Activated T-helper 1 cell treated with Interleukin-2 at 50 U/mL for 16 hours (primary cell): Measurements from ENCODE around the gene TECPR1.

Experiments used
- DNase-seq: peaks from one replicate; pipeline ENCODE4 v3.0.0-alpha.2; 2020; ENCODE audit warnings: low read depth

Gene TECPR1

DNA sequence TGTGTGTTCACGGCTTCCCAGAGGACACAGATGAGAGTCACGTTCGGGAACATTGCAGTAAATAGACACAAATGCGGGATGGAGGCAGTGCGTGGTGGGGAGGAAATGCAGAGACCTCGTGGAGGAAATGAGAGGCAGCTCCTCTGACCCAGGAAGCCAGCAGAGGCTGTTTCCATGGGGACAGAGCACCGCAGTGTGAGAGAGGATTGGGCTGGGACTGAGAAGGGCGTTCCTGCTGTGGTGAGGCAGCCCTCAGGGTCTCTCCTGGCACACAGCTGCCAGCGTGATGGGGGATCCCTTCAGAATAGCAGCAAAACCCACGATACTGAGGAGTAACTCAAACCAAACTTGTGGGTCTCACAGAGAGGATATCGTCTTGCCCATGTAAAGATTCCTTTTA is 62.5 kb downstream of the TECPR1 start:
- DNase-seq = no peak

DNA sequence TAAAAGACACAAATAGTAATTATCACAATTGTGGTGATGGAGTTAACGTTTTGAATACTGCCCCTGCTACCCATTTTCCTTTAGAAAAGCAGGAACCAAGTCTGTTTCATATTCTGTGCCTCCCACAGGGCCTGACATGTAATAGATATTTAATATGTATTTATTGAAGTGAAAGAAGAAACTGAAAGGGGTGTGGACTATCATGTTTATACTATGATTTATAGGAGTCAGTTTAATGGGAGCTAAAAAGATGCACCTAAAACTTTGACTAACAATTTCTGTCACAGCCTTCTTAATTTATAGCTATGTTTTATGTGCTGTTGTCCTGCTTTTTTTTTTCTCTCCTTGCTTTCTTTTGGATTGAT is 64.9 kb downstream of the TECPR1 start:
- DNase-seq = no peak

DNA sequence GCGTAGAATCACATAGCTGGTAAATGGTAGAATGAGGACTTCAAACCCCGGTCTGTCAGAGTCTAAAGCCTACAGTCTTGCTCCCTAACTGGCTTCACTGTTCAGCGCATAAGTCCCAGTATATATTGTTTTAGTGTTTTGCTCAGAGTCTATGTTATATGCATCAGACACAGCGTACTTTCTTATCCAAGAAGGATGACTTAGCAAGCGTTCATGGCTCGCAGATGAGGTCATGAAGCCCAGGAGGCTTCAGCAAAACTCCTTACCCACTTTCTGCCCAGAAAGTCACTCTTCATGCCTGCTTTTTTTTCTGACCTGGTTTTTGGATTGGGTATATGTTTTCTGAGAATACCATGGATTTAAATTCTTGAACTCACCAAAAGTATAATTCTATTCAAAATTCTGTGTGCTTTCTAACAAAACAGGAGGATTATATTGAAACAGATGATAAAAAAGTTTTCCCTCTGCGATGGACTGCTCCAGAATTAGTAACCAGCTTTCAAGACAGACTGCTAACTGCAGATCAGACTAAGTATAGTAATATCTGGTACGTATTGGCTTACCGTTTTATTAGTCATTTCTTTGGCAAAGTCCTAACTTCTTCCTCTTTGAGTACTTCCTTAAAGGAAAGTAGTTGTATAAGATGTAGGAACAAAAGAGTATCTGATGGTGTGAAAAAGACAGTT is 65.4 kb downstream of the TECPR1 start:
- no peak for DNase-seq

DNA sequence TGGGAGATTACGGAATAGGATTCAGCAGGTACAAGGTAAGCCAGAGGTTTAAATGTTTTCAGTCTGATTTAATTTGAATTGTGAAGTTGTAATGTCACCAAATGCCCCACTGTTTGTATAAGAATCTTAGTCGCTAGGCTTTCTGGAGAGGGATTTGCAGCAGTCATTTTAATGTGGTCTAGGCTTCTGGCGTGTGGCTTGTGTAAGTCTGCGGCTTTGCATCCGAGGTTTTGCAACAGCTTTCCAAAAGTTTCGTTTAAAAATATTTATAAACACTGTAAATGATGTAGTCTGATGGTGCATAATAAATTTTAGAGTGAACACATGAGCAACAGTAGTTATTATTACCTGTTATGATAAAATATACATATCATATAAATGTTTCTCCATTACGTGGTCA is 66.9 kb downstream of the TECPR1 start:
- no peak for DNase-seq

- no peak for DNase-seq
Observed at GRCh38 chr7:98180751-98181150, 71.3 kb downstream of the TECPR1 start.

DNA sequence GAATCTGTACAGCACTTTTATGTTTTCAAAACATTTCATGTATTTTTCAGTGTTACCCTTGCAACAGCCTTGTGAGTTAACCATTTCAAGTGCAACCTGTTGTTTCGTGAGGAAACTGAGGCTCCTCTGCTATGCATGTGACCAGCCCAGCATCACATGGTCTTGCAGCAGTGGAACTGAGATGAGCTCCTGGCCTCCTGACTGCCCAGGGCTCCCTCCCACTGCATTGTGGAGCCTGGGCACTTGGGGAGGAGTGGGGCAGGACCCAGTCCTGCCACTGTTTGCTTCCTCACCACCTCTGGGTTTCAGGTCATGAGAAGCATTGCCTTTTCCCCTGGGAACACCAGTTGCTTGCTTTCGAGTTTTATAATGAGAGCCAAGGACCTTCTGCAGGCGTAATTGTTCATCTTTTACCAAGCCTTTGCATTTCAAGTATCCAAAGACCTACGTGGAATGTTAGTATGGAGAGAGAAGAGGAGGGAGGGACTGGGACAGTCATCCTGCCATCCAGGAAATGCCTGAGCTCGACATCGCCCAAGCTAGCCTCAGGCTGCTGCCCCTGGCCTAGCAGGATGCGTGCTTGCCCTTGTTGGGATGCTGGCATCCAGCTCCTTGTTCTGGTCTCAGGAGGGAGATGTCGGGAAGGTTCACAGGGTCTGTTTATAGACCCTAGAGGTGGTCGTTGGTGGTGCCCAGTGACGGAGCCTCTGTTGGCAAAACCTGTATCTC is 73.1 kb downstream of the TECPR1 start:
- no peak for DNase-seq

DNA sequence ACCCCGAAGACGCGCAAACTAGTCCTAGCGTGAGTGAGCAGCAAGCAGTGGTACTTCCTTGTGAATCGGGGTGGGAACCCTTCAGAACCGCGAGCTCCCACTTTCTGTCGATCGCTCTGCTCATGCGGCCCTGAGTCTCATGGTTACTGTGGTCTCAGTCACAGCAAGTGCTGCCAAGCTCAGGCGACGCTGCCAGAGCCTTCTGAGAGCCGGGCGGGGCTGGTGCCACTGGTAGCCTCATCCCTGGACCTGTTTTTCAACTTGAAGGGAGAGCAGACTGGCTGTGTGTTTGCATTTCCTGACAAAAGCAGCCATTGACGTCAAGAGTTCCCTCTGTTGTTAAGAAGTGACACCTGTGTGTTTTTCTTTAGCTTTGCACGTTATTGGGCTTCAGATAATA is 73.7 kb downstream of the TECPR1 start:
- DNase-seq = no peak

GRCh38 chr7:98177553-98177952 is 74.5 kb downstream of the TECPR1 start:
- DNase-seq = no peak

DNA sequence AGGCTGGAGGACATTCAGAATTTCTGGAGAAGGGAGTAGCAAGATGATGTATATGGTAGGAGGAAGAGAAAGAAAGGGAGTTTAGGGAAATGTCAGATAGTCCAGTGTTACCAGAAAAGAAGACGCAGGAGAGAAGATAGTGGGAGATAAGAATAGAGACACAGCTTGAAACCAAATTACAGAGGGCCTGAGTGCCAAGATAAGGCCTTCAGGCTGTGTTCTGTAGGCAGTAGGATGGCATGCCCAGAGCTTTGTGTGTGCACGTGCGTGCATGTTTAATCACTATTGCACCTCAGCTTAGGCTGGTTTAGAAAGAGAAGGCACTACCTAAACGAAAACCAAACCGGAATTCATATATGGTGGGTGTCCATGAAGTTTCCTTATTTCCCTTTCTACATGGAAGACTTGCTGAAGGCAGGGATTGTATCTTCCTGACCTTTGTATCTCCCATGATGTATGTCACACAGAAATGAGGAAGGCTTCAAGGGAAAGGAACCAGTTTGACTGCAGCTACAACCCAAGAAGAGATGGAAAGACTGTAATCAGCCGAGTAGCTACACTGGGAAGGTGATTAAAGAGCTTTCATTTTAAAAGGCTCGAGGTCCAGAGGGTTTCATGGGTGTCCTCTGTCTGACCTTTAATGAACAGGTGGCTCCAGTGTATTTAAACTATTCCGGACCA is 76.6 kb downstream of the TECPR1 start:
- no peak for DNase-seq

DNA sequence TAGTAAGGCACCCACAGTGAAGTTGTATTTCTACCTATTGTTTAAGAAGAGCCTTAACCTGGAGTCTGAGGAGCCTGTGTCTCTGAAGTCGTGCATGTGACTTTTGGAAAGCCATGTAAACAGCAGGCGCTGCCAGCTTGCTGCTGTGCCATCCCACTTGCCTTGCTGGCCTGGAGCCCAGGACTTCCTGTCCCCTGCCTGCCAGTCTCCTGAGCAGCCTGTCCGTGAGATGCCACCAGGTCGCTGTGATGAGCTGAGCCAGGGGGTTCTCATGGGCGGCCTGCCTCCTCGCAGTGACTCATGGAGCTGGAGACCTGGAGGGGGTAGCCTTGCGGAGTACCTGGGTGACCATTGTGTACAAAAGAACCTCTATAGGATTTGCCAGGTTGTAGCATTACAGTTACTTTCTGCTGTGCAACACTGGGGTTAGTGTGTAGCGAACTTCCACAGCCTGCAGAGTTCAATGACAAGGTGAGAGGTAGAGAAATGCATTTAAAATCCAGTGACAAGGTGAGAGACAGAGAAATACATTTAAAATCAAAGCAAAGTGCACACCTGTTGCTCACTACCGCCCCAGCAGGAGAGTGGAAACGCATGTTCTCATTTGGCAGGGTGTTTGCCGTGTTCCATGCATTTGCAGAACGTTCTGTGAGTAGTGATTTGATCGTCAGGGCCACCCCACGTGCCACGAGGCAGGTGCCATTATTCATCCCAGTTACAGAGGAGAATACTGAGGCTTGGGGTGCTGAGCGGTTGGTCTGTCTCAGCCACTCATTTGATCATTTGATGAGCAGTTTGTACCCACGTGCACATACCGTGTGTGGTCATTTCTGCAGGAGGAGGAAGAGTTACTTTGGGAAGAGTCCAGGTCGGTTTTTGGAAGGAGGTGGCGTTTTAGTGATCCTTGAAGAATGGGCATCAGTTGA is 77.4 kb downstream of the TECPR1 start:
- DNase-seq = no peak

GRCh38 chr7:98171449-98171848 is 80.6 kb downstream of the TECPR1 start:
- no peak for DNase-seq

- no peak for DNase-seq
Observed at GRCh38 chr7:98170966-98171365, 81.1 kb downstream of the TECPR1 start.

- DNase-seq = no peak
Observed at GRCh38 chr7:98168904-98169621, 83.0 kb downstream of the TECPR1 start.

DNA sequence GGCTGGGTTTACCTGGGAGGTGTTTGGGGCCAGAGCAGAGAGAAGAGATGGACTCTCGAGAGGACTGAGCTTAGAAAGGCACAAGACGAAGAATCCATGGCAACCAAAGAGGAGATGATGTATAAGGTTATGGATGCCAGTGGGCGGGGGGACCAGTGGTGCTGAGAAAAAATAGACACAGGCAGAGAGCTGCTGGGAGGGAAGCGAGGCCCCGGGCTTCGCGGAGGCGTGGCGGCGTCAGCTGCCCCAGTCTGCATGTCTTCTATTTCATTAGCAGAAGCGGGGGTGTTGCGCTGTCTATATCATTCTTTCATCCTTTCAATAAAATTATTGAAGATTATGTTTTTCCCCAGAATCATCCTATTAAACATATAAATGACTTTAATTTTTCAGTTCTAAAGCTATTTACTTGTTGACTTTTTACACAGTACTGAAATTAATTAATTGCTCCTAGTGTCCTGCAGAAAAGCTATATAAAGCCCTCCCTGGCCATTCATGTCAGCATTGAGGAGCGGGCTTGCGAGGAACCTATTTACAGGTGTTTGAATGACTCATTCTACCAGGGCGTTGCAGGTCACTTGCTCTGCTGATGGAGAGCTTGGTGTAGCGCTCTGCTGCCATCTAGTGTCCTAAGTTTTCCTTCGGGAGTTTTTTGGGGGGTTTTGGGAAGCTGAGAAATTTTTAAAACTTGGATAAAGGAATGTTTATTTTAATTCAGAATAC is 83.7 kb downstream of the TECPR1 start:
- DNase-seq = peak; percentile 29

GRCh38 chr7:98167653-98168052 is 84.4 kb downstream of the TECPR1 start:
- no peak for DNase-seq

- no peak for DNase-seq
Observed at GRCh38 chr7:98166668-98166970, 85.4 kb downstream of the TECPR1 start.

DNA sequence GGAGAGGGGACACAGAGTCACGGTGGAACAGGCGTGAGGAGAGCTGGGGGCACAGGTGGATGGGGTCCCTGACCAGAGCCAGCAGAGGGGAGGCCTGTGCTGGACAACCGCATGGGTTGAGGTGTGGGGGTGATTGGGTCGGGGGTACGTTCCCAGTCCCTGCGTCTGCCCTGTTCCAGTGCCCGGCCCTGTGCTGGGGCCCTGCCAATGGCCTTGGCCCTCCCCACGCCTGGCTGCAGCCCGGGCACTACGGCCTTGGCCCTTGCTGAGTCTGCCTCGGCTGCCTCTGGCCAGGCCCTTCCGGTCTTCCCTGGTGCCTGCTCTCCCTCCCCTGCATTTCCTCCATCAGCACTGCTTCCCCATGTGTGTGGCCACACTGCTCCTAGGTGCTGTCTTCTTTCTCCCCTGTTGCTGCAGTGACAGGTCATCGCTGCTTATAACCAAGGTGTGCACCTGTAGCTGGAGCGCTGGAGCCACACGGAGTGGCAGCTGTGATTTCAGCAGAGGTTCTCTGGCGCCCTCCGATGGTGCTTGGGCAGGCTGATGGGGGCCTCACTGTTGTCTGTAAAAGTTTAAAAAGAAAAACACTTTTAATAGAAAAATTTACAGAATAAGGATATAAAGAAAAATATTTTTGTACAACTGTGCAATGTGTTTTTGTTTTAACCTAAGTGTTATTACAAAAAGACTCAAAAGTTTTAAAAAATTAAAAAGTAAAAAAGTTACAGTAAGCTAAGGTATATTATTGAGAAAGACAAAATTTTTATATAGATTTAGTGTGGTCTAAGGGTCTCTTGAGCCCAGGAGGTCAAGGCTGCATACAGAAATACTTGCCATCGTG is 86.0 kb downstream of the TECPR1 start:
- no peak for DNase-seq
